Parathyroid adenoma (tissue), 2 donors: ENCODE data around the gene CLPX.

Experiments used
- H2AFZ ChIP-seq: fragments of 300-600 bp; sonication (generic); one replicate; pipeline ENCODE4 v1.7.0; 2017; ENCODE audit warnings: antibody characterized with exemption, mild to moderate bottlenecking
- H3K27ac ChIP-seq: fragments of 300-600 bp; sonication (generic); one replicate; pipeline ENCODE4 v1.7.0; 2017
- H3K27me3 ChIP-seq: fragments of 300-600 bp; sonication (generic); one replicate; pipeline ENCODE4 v1.7.0; 2017; ENCODE audit warnings: low read length; ENCODE audit not compliant: control insufficient read depth, insufficient read depth
- H3K36me3 ChIP-seq: fragments of 300-600 bp; sonication (generic); one replicate; pipeline ENCODE4 v1.7.0; 2017; ENCODE audit warnings: low read length; ENCODE audit not compliant: control insufficient read depth, insufficient read depth
- H3K4me1 ChIP-seq: fragments of 300-600 bp; sonication (generic); one replicate; pipeline ENCODE4 v1.7.0; 2017; ENCODE audit warnings: control low read depth
- H3K4me2 ChIP-seq: fragments of 300-600 bp; sonication (generic); one replicate; pipeline ENCODE4 v1.7.0; 2017; ENCODE audit warnings: low read length
- H3K4me3 ChIP-seq: fragments of 300-600 bp; sonication (generic); one replicate; pipeline ENCODE4 v1.7.0; 2017; ENCODE audit warnings: low read depth, low read length
- H3K79me2 ChIP-seq: fragments of 300-600 bp; sonication (generic); one replicate; pipeline ENCODE4 v1.7.0; 2017; ENCODE audit warnings: control low read depth
- H3K9ac ChIP-seq: fragments of 300-600 bp; sonication (generic); one replicate; pipeline ENCODE4 v1.7.0; 2017; ENCODE audit warnings: mild to moderate bottlenecking
- H3K9me3 ChIP-seq: fragments of 300-600 bp; sonication (generic); one replicate; pipeline ENCODE4 v1.7.0; 2017; ENCODE audit warnings: low read length; ENCODE audit not compliant: control insufficient read depth
- CTCF ChIP-seq: fragments of 300-600 bp; sonication (generic); IDR thresholded peaks from one replicate; pipeline ENCODE4 v1.7.0; 2017; ENCODE audit warnings: antibody characterized with exemption, mild to moderate bottlenecking
- donor health status: primary hyperparathyroidism.

The CLPX gene

GRCh38 chr15:65217526-65218482 is 32.7 kb upstream of the CLPX start:
- Histone ChIP-seq H3K9me3 (no peaks in the 10 kb centered on the region), H3K4me1 (no peaks in the 10 kb centered on the region)

GRCh38 chr15:65215496-65215895 is 30.4 kb upstream of the CLPX start:
- Histone ChIP-seq H3K9me3 (no peaks in the 10 kb centered on the region), H3K36me3 (no peaks in the 10 kb centered on the region), H3K27ac (no peak overlapping the region), H3K4me2 (no peak overlapping the region), H3K9ac (no peak overlapping the region), H3K4me3 (no peak overlapping the region), H3K4me1 (peaks cover 17% of the 10 kb centered on the region), H3K27me3 (no peaks in the 10 kb centered on the region), H3K79me2 (no peaks in the 10 kb centered on the region), H2AFZ (no peak overlapping the region)
- no peak for TF ChIP-seq CTCF

More at GRCh38 chr15:65217526-65218482, 32.7 kb upstream of the CLPX start:
- H3K79me2 ChIP-seq, result no peaks in the 10 kb centered on the region
- no peak overlapping the region for H3K4me2 ChIP-seq
- no peak overlapping the region for H3K9ac ChIP-seq
- H3K4me3 ChIP-seq, result no peak overlapping the region
- TF ChIP-seq CTCF, result no peak
- H2AFZ ChIP-seq, result no peak overlapping the region
- H3K27me3 ChIP-seq, result no peaks in the 10 kb centered on the region
- H3K27ac ChIP-seq, result no peak overlapping the region
- H3K36me3 ChIP-seq, result no peaks in the 10 kb centered on the region

GRCh38 chr15:65214010-65214409 is 28.9 kb upstream of the CLPX start:
- TF ChIP-seq CTCF, result no peak
- Histone ChIP-seq H3K4me3 (no peak overlapping the region), H3K27ac (no peak overlapping the region), H3K79me2 (no peaks in the 10 kb centered on the region), H3K4me2 (no peak overlapping the region), H3K27me3 (no peaks in the 10 kb centered on the region), H2AFZ (no peak overlapping the region), H3K9me3 (no peaks in the 10 kb centered on the region), H3K9ac (no peak overlapping the region), H3K36me3 (no peaks in the 10 kb centered on the region), H3K4me1 (peaks cover 24% of the 10 kb centered on the region)

GRCh38 chr15:65213241-65213640 is 28.1 kb upstream of the CLPX start:
- no peak overlapping the region for H3K4me3 ChIP-seq
- no peak overlapping the region for H3K27ac ChIP-seq
- H3K36me3 ChIP-seq, result no peaks in the 10 kb centered on the region
- H2AFZ ChIP-seq, result no peak overlapping the region
- H3K4me2 ChIP-seq, result no peak overlapping the region
- no peaks in the 10 kb centered on the region for H3K27me3 ChIP-seq
- no peaks in the 10 kb centered on the region for H3K79me2 ChIP-seq
- no peak overlapping the region for H3K9ac ChIP-seq
- H3K4me1 ChIP-seq, result peaks cover 24% of the 10 kb centered on the region
- no peak for TF ChIP-seq CTCF
- H3K9me3 ChIP-seq, result no peaks in the 10 kb centered on the region
